GM12875 (cell line): Measurements from ENCODE around the gene MYH9.

Experiments
- H3K4me3 ChIP-seq: one replicate; pipeline ENCODE4 v1.5.1; 2011; ENCODE audit warnings: low read depth, low read length, control low read depth
- CTCF ChIP-seq: IDR thresholded peaks from 2 replicates; pipeline ENCODE4 v1.5.1; 2011; ENCODE audit warnings: low read depth, mild to moderate bottlenecking, control low read depth, inconsistent platforms, low read length, moderate library complexity, borderline replicate concordance; ENCODE audit not compliant: insufficient read depth

Gene MYH9

DNA sequence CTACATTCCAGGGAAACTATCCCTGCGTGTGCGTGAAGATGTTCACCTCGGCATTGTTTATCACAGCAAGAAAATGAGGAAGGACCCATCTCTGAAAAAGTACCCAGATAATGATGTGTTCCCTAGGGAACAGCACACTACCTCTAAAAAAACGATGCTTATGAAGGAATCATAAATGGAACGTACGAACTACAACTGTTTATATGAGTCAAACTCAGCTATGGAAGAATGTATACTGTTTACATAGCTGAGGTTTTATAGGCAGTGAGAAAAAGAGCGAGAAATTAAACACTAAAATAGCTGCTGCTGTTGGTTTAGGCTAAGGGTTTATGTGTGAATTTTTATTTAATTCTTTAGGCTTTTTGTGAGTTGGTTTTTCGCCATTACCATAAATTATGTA lies 85.9 kb downstream of the MYH9 start:
- no peak overlapping the region for H3K4me3 ChIP-seq
- no peak for TF ChIP-seq CTCF

GRCh38 chr22:36301384-36301828 lies 86.4 kb downstream of the MYH9 start:
- peak; percentile 91 for TF ChIP-seq CTCF
- no peak overlapping the region for H3K4me3 ChIP-seq

GRCh38 chr22:36300396-36301212 lies 87.2 kb downstream of the MYH9 start:
- H3K4me3 ChIP-seq: no peak overlapping the region
- no peak for TF ChIP-seq CTCF

GRCh38 chr22:36299911-36300310 lies 87.9 kb downstream of the MYH9 start:
- no peak for TF ChIP-seq CTCF
- no peak overlapping the region for H3K4me3 ChIP-seq

DNA sequence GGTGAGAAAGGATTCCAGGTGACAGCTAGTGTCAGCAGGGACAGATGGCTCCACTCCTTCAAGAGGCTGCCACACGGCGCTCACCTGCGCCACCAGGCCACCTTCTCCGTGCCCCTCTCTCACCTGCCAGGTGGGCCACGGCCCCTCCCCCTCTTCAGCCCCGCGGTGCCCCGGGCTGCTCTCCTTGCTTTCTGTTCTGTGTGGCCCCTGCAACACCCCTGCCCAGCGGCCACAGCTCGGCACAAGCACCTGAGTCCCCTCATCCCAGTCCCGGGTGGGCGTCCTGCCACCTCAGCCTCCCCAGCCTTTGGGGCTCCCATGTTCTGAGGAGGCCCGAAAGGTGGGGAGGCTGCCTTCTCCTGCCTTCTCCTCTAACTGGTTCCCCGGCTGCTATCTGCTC lies 88.5 kb downstream of the MYH9 start:
- H3K4me3 ChIP-seq: no peak overlapping the region
- no peak for TF ChIP-seq CTCF

DNA sequence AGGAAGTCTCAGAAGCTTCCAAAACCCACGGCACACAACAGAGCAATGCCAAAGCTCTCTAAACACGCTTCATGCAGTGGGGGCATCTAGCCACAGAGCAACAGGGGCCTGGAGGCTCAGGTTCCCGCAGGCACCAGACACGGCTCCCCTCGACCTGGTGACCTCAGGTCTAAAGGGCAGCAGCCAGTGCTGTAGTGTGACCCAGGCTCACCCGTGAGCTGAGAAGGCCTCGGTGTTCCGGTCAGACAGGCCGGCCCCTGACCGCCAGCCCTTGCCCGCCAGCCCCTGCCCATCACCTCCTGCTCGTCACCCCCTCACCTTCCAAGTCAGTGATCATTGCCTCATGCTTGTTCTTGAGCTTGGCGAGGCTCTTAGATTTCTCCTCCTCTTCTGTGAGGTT lies 89.2 kb downstream of the MYH9 start:
- H3K4me3 ChIP-seq: no peak overlapping the region
- TF ChIP-seq CTCF: no peak

DNA sequence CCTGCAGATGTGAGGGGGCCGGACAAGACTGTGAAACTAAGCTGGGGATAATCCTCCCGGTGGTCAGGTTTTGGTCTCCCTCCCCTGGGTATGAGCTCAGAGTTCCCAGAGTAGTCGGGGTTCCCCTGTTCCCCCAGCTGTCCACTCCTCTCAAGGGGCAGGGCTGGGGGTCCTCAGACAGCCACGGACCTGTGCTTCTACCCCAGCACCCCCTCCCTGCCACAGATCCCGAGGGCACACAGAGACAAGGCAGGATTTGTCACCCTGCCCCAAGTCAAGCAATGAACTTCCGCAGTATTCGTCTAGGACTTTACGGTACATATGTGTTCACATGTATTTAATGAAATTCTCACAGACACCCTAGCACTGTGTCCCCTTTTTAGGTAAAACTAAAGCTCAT lies 89.6 kb downstream of the MYH9 start:
- no peak overlapping the region for H3K4me3 ChIP-seq
- TF ChIP-seq CTCF: no peak
